ENCODE measurements around the gene MGAT5.

MGAT5 gene

GRCh38 chr2:134310107-134311079 lies 56.5 kb downstream of the MGAT5 start:
- no peaks in the 10 kb centered on the region for H3K36me3 ChIP-seq (ENCODE audit: control insufficient read depth, low read depth, low read length)
- no peaks in the 10 kb centered on the region for H3K4me1 ChIP-seq (ENCODE audit: control insufficient read depth, low read depth, low read length)
- no peaks in the 10 kb centered on the region for H3K27me3 ChIP-seq (ENCODE audit: control insufficient read depth, insufficient read depth, low read length)
- no peak overlapping the region for H3K4me3 ChIP-seq (ENCODE audit: low read length)
- no peak overlapping the region for H3K27ac ChIP-seq (ENCODE audit: low read length)
- no peaks in the 10 kb centered on the region for H3K9me3 ChIP-seq (ENCODE audit: control insufficient read depth, low read depth, low read length)
- H3K9ac ChIP-seq (ENCODE audit: low read length), result no peak overlapping the region

- Histone ChIP-seq H3K27ac (ENCODE audit: low read length) (no peak overlapping the region), H3K9me3 (ENCODE audit: control insufficient read depth, low read depth, low read length) (no peaks in the 10 kb centered on the region), H3K9ac (ENCODE audit: low read length) (no peak overlapping the region), H3K4me1 (ENCODE audit: control insufficient read depth, low read depth, low read length) (no peaks in the 10 kb centered on the region), H3K36me3 (ENCODE audit: control insufficient read depth, low read depth, low read length) (no peaks in the 10 kb centered on the region), H3K27me3 (ENCODE audit: control insufficient read depth, insufficient read depth, low read length) (no peaks in the 10 kb centered on the region), H3K4me3 (ENCODE audit: low read length) (no peak overlapping the region)
These were observed 58.6 kb downstream of the MGAT5 start for GRCh38 chr2:134312482-134312881.

- no peak overlapping the region for H3K4me3 ChIP-seq (ENCODE audit: low read length)
- peaks cover under 1% of the 10 kb centered on the region for H3K4me1 ChIP-seq (ENCODE audit: control insufficient read depth, low read depth, low read length)
- H3K36me3 ChIP-seq (ENCODE audit: control insufficient read depth, low read depth, low read length), result peaks cover 6% of the 10 kb centered on the region
- no peak overlapping the region for H3K27ac ChIP-seq (ENCODE audit: low read length)
- no peaks in the 10 kb centered on the region for H3K27me3 ChIP-seq (ENCODE audit: control insufficient read depth, insufficient read depth, low read length)
- no peaks in the 10 kb centered on the region for H3K9me3 ChIP-seq (ENCODE audit: control insufficient read depth, low read depth, low read length)
- no peak overlapping the region for H3K9ac ChIP-seq (ENCODE audit: low read length)
These were observed 60.3 kb downstream of the MGAT5 start for GRCh38 chr2:134314202-134314601.

GRCh38 chr2:134314681-134315368 lies 61.0 kb downstream of the MGAT5 start:
- Histone ChIP-seq H3K4me3 (ENCODE audit: low read length) (no peak overlapping the region), H3K27ac (ENCODE audit: low read length) (no peak overlapping the region), H3K36me3 (ENCODE audit: control insufficient read depth, low read depth, low read length) (peaks cover 6% of the 10 kb centered on the region), H3K9me3 (ENCODE audit: control insufficient read depth, low read depth, low read length) (no peaks in the 10 kb centered on the region), H3K4me1 (ENCODE audit: control insufficient read depth, low read depth, low read length) (peaks cover 5% of the 10 kb centered on the region), H3K9ac (ENCODE audit: low read length) (no peak overlapping the region), H3K27me3 (ENCODE audit: control insufficient read depth, insufficient read depth, low read length) (no peaks in the 10 kb centered on the region)

GRCh38 chr2:134315471-134315870 lies 61.6 kb downstream of the MGAT5 start:
- H3K9me3 ChIP-seq (ENCODE audit: control insufficient read depth, low read depth, low read length), result no peaks in the 10 kb centered on the region
- no peak overlapping the region for H3K9ac ChIP-seq (ENCODE audit: low read length)
- H3K4me3 ChIP-seq (ENCODE audit: low read length), result no peak overlapping the region
- no peak overlapping the region for H3K27ac ChIP-seq (ENCODE audit: low read length)
- no peaks in the 10 kb centered on the region for H3K27me3 ChIP-seq (ENCODE audit: control insufficient read depth, insufficient read depth, low read length)
- H3K36me3 ChIP-seq (ENCODE audit: control insufficient read depth, low read depth, low read length), result peaks cover 6% of the 10 kb centered on the region
- H3K4me1 ChIP-seq (ENCODE audit: control insufficient read depth, low read depth, low read length), result peaks cover 5% of the 10 kb centered on the region

- no peak overlapping the region for H3K4me3 ChIP-seq (ENCODE audit: low read length)
- H3K9me3 ChIP-seq (ENCODE audit: control insufficient read depth, low read depth, low read length), result no peaks in the 10 kb centered on the region
- H3K36me3 ChIP-seq (ENCODE audit: control insufficient read depth, low read depth, low read length), result peaks cover 6% of the 10 kb centered on the region
- H3K27me3 ChIP-seq (ENCODE audit: control insufficient read depth, insufficient read depth, low read length), result no peaks in the 10 kb centered on the region
- peaks cover 5% of the 10 kb centered on the region for H3K4me1 ChIP-seq (ENCODE audit: control insufficient read depth, low read depth, low read length)
- H3K27ac ChIP-seq (ENCODE audit: low read length), result no peak overlapping the region
- no peak overlapping the region for H3K9ac ChIP-seq (ENCODE audit: low read length)
These were observed 65.9 kb downstream of the MGAT5 start for GRCh38 chr2:134319596-134320254.

GRCh38 chr2:134320930-134321329 lies 67.1 kb downstream of the MGAT5 start:
- H3K9ac ChIP-seq (ENCODE audit: low read length), result no peak overlapping the region
- H3K4me3 ChIP-seq (ENCODE audit: low read length), result no peak overlapping the region
- H3K4me1 ChIP-seq (ENCODE audit: control insufficient read depth, low read depth, low read length), result peaks cover 5% of the 10 kb centered on the region
- H3K27me3 ChIP-seq (ENCODE audit: control insufficient read depth, insufficient read depth, low read length), result no peaks in the 10 kb centered on the region
- H3K36me3 ChIP-seq (ENCODE audit: control insufficient read depth, low read depth, low read length), result peaks cover 6% of the 10 kb centered on the region
- H3K27ac ChIP-seq (ENCODE audit: low read length), result no peak overlapping the region
- no peaks in the 10 kb centered on the region for H3K9me3 ChIP-seq (ENCODE audit: control insufficient read depth, low read depth, low read length)

- Histone ChIP-seq H3K9me3 (ENCODE audit: control insufficient read depth, low read depth, low read length) (no peaks in the 10 kb centered on the region), H3K4me3 (ENCODE audit: low read length) (no peak overlapping the region), H3K27me3 (ENCODE audit: control insufficient read depth, insufficient read depth, low read length) (no peaks in the 10 kb centered on the region), H3K9ac (ENCODE audit: low read length) (no peak overlapping the region), H3K4me1 (ENCODE audit: control insufficient read depth, low read depth, low read length) (peaks cover 5% of the 10 kb centered on the region), H3K36me3 (ENCODE audit: control insufficient read depth, low read depth, low read length) (no peaks in the 10 kb centered on the region), H3K27ac (ENCODE audit: low read length) (no peak overlapping the region)
These were observed 69.9 kb downstream of the MGAT5 start for GRCh38 chr2:134323777-134324176.

- Histone ChIP-seq H3K9ac (ENCODE audit: low read length) (no peak overlapping the region), H3K4me1 (ENCODE audit: control insufficient read depth, low read depth, low read length) (peaks cover 2% of the 10 kb centered on the region)
These were observed 70.6 kb downstream of the MGAT5 start for GRCh38 chr2:134324430-134324829.

GRCh38 chr2:134324947-134325346 lies 71.1 kb downstream of the MGAT5 start:
- no peak overlapping the region for H3K4me3 ChIP-seq (ENCODE audit: low read length)
- no peaks in the 10 kb centered on the region for H3K9me3 ChIP-seq (ENCODE audit: control insufficient read depth, low read depth, low read length)
- H3K27ac ChIP-seq (ENCODE audit: low read length), result no peak overlapping the region
- H3K27me3 ChIP-seq (ENCODE audit: control insufficient read depth, insufficient read depth, low read length), result no peaks in the 10 kb centered on the region
- H3K4me1 ChIP-seq (ENCODE audit: control insufficient read depth, low read depth, low read length), result no peaks in the 10 kb centered on the region
- H3K36me3 ChIP-seq (ENCODE audit: control insufficient read depth, low read depth, low read length), result no peaks in the 10 kb centered on the region
- H3K9ac ChIP-seq (ENCODE audit: low read length), result no peak overlapping the region

More at GRCh38 chr2:134324430-134324829, 70.6 kb downstream of the MGAT5 start:
- Histone ChIP-seq H3K27me3 (ENCODE audit: control insufficient read depth, insufficient read depth, low read length) (no peaks in the 10 kb centered on the region), H3K9me3 (ENCODE audit: control insufficient read depth, low read depth, low read length) (no peaks in the 10 kb centered on the region), H3K27ac (ENCODE audit: low read length) (no peak overlapping the region), H3K4me3 (ENCODE audit: low read length) (no peak overlapping the region), H3K36me3 (ENCODE audit: control insufficient read depth, low read depth, low read length) (no peaks in the 10 kb centered on the region)

GRCh38 chr2:134325696-134326095 lies 71.8 kb downstream of the MGAT5 start:
- H3K27ac ChIP-seq (ENCODE audit: low read length), result no peak overlapping the region
- no peaks in the 10 kb centered on the region for H3K9me3 ChIP-seq (ENCODE audit: control insufficient read depth, low read depth, low read length)
- H3K9ac ChIP-seq (ENCODE audit: low read length), result no peak overlapping the region
- H3K4me1 ChIP-seq (ENCODE audit: control insufficient read depth, low read depth, low read length), result no peaks in the 10 kb centered on the region
- H3K36me3 ChIP-seq (ENCODE audit: control insufficient read depth, low read depth, low read length), result no peaks in the 10 kb centered on the region
- H3K4me3 ChIP-seq (ENCODE audit: low read length), result no peak overlapping the region
- no peaks in the 10 kb centered on the region for H3K27me3 ChIP-seq (ENCODE audit: control insufficient read depth, insufficient read depth, low read length)
